ENCODE measurements around the gene CXCL14.
"Not testable (repeated sequence)": the region's sequence is repeated elsewhere in the genome, so short reads cannot be mapped to it uniquely, and the experiment has no call there.

The CXCL14 gene

GRCh38 chr5:135541807-135542502 lies 36.8 kb downstream of the CXCL14 start:
- no peak for DNase-seq

DNA sequence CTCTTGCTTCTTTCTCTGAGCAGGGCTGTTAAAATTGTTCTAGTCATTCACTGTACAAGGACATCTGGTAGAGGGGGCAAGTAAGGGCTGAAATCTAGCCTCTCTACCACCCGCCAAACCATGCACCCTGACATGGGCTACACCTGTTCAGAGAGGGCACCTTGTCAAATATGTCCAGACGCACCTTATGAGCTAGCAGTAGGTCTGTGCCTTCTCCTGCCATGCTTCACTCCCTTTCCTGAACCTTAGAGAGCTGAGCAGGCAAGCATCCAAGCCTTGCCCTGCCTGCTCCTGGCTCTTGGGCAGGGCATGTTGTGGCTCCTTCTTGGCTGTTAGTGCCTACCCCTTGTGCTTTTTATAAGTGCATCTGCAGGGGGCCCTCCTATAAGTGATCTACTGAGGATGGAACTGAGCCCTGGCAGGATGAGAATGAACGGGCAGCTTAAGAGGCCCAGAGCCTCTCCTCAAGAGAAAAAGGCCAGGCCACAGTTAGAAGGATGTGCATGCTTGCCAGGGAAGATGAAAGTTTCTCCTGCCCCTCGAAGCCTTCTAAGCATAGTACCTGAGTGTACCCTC lies 39.3 kb downstream of the CXCL14 start:
- DNase-seq: no peak

DNA sequence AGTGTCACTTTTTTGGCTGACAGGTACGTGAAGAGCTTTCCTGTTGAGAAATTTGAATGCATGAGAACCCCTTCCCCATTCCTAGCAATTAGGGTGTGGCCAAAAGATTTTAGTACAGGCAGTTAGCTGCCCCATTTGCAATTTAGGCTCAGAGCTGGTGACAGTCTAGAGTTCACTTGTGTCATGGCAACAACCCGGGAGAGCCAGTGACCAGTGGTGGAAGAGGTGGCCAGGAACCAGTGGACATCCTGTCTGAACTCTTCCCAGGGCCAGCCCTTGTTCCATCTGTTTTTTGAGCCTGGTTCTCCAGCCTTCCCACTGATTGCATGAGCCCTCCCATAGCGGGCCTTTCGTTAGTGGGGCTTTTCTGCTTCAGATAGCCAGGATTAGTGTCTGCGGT lies 40.5 kb downstream of the CXCL14 start:
- DNase-seq: no peak

- no peak for DNase-seq
Observed at GRCh38 chr5:135537745-135538144, 41.0 kb downstream of the CXCL14 start.

DNA sequence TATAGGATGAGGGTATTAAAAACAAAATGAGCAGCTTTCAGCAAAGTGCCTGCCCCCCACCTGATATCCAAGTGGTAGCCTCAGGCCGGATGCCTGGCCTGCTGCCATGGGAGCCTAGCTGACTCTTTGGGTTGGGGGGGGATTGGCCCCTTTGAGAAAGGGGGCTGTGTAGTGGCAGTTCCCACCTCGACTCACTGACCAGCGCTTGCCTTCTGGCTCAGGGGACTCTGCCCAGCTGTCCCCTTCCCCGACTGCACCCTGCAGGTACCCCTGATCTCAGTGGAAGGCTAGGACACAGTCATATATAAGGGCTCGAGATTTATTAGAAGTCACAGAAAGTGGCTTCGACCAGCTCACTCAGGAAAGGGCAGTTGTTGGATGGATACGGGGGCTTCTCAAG lies 41.5 kb downstream of the CXCL14 start:
- DNase-seq: no peak

GRCh38 chr5:135535820-135536801 lies 42.7 kb downstream of the CXCL14 start, which contains the start of gene NEUROG1:
Gene NEUROG1, minus strand, starts transcription at chr5:135535964. Its CDS starts 274 bp downstream, at chr5:135535690.
- DNase-seq: no peak

- no peak for DNase-seq
Observed at GRCh38 chr5:135535420-135535819, 43.4 kb downstream of the CXCL14 start.

GRCh38 chr5:135534609-135535419 lies 44.0 kb downstream of the CXCL14 start:
- no peak for DNase-seq

- no peak for DNase-seq
Observed at GRCh38 chr5:135533794-135534193, 45.0 kb downstream of the CXCL14 start.

GRCh38 chr5:135533334-135533733 lies 45.5 kb downstream of the CXCL14 start:
- DNase-seq: no peak

- not testable (repeated sequence) for DNase-seq
Observed at GRCh38 chr5:135529576-135529975, 49.2 kb downstream of the CXCL14 start.

DNA sequence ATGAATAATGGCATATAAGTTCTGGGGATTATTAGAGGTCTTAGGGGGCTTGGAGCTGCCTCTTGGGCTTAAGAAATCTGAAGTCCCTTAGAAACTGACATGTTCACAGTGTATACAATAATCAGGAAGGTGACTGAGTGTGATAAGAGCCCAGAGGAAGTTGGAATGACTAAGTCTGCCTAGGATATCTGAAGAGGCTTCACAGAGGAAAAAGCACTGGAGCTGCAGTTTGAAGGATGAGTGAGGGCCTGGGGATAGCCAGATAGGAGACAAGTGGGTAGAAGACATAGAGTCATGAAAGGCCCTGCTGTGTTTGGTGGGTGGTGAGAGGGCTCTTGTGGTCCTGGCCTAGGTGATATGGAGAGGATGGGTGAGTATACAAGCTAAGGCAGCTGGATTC lies 51.9 kb downstream of the CXCL14 start:
- DNase-seq: no peak

DNA sequence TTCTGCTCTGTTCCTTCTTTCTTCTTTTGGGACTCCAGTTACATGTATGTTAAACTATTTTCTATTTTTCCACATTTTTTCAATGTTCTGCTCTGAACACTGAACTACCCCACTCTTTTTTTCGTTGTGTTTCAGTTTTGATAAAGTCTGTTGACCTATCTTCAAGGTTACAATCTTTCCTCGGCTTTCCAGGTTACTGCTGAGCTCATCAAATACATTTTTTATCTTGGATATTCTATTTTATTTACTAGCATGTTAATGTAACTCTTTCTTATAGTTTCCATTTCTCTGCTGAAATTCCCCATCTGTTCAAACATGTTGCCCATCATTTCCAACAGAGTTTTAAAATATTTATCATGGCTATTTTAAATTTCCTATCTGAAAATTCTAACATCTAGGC lies 56.8 kb downstream of the CXCL14 start:
- DNase-seq: no peak

Measured in suppressor macrophage treated with lipopolysaccharide for 4 hours (primary cell).